H1 (cell line): ENCODE data around the gene ZNF350. TPM values are rescaled to one million over a fixed set of nuclear protein-coding genes. Genes with fewer than 3 reads are reported as not detected.

Source experiments
- CTCF ChIA-PET: fragments of 300-600 bp; sonication (Branson Sonifier 250); formaldehyde crosslinking; loops from one replicate; lab custom pipeline; 2021; ENCODE audit not compliant: partially characterized antibody; lab: Charles Lee
- POLR2A ChIA-PET: fragments of 300-600 bp; sonication (Branson Sonifier 250); formaldehyde crosslinking; loops from one replicate; lab custom pipeline; 2021; ENCODE audit warnings: inconsistent platforms; ENCODE audit not compliant: partially characterized antibody; lab: Charles Lee
- DNase-seq, 2 experiments: peaks; one replicate each; pipeline versions ENCODE4 v3.0.0 to v3.0.0-alpha.2; 2010 to 2022; ENCODE audit warnings: low spot score in 2 of 2, low read depth in 1 of 2, mixed read lengths in 1 of 2
- FAIRE-seq: peaks from 2 replicates; lab custom pipeline; 2011; peaks lifted over from hg19 to GRCh38; lab: Jason Lieb, UNC
- H2AFZ ChIP-seq: 2 replicates; pipeline ENCODE4 v1.8.1; 2012; ENCODE audit warnings: low read length, inconsistent platforms
- H2AK5ac ChIP-seq: 2 replicates; pipeline ENCODE4 v1.6.1; 2013; ENCODE audit warnings: low read depth, low read length
- H2BK120ac ChIP-seq: replicated peaks from 2 replicates; pipeline ENCODE3; 2013; ENCODE audit warnings: low read depth, low read length, inconsistent platforms
- H2BK12ac ChIP-seq: 2 replicates; pipeline ENCODE4 v1.6.1; 2013; ENCODE audit warnings: low read depth, low read length
- H2BK15ac ChIP-seq: 2 replicates; pipeline ENCODE4 v1.6.1; 2013; ENCODE audit warnings: low read length
- H2BK20ac ChIP-seq: 2 replicates; pipeline ENCODE4 v1.6.1; 2013; ENCODE audit warnings: low read length
- H2BK5ac ChIP-seq: 2 replicates; pipeline ENCODE4 v1.6.1; 2013; ENCODE audit warnings: low read depth, low read length
- H3K14ac ChIP-seq: 2 replicates; pipeline ENCODE4 v1.6.1; 2013; ENCODE audit warnings: inconsistent platforms; ENCODE audit not compliant: insufficient read length
- H3K18ac ChIP-seq: 2 replicates; pipeline ENCODE4 v1.6.1; 2013; ENCODE audit warnings: low read length; ENCODE audit errors: extremely low read depth
- H3K23ac ChIP-seq: 2 replicates; pipeline ENCODE4 v1.6.1; 2013; ENCODE audit warnings: inconsistent platforms; ENCODE audit not compliant: insufficient read length
- H3K23me2 ChIP-seq: 2 replicates; pipeline ENCODE4 v1.6.1; 2013; ENCODE audit warnings: low read depth, low read length
- H3K27ac ChIP-seq: 2 replicates; pipeline ENCODE4 v1.6.1; 2011; ENCODE audit warnings: low read depth, low read length, inconsistent platforms
- H3K27me3 ChIP-seq, 4 experiments: replicated peaks in 1 of 4; 1 replicate in 1 of 4; 2 replicates in 3 of 4; pipeline versions ENCODE4 v1.6.1 to v1.8.1; 2011 to 2013; ENCODE audit warnings: low read length in 3 of 4, mild to moderate bottlenecking in 3 of 4, inconsistent platforms in 2 of 4, mixed read lengths in 2 of 4, moderate library complexity in 1 of 4; ENCODE audit not compliant: control insufficient read depth in 3 of 4, insufficient read depth in 3 of 4; ENCODE audit errors: extremely low read depth in 1 of 4
- H3K36me3 ChIP-seq, 4 experiments: 2 replicates each; pipeline versions ENCODE4 v1.6.1 to v1.8.1; 2011 to 2013; ENCODE audit warnings: mild to moderate bottlenecking in 4 of 4, low read length in 3 of 4, moderate library complexity in 2 of 4, control low read depth in 1 of 4, inconsistent platforms in 1 of 4; ENCODE audit not compliant: insufficient read depth in 4 of 4, control insufficient read depth in 2 of 4
- H3K4ac ChIP-seq: replicated peaks from 2 replicates; pipeline ENCODE3; 2013; ENCODE audit warnings: low read length, low read depth, mixed read lengths, inconsistent platforms; ENCODE audit not compliant: insufficient read length
- H3K4me1 ChIP-seq, 4 experiments: replicated peaks in 1 of 4; 1 replicate in 1 of 4; 2 replicates in 3 of 4; pipeline versions ENCODE4 v1.6.1 to v1.8.1; 2011 to 2013; ENCODE audit warnings: low read length in 3 of 4, inconsistent platforms in 2 of 4, mixed read lengths in 1 of 4; ENCODE audit not compliant: insufficient read depth in 4 of 4, control insufficient read depth in 3 of 4
- H3K4me2 ChIP-seq, 2 experiments: 2 replicates each; pipeline versions ENCODE4 v1.6.1 to v1.8.1; 2011 to 2013; ENCODE audit warnings: low read depth in 2 of 2, low read length in 2 of 2, control low read depth in 1 of 2, inconsistent platforms in 1 of 2, mild to moderate bottlenecking in 1 of 2; ENCODE audit not compliant: insufficient read depth in 1 of 2
- H3K4me3 ChIP-seq, 4 experiments: fragments of 200-600, 300-600 bp in 1 of 4; sonication (generic), shearing (Covaris generic), sonication (Bioruptor Twin) in 1 of 4; 2 replicates each; pipeline versions ENCODE4 v1.5.1 to v1.8.1; 2011 to 2016; ENCODE audit warnings: low read length in 4 of 4, low read depth in 3 of 4, control low read depth in 2 of 4, inconsistent platforms in 2 of 4, mild to moderate bottlenecking in 2 of 4, mixed read lengths in 1 of 4, moderate library complexity in 1 of 4; ENCODE audit not compliant: insufficient read depth in 2 of 4; ENCODE audit errors: extremely low read depth in 1 of 4
- H3K56ac ChIP-seq: replicated peaks from 2 replicates; pipeline ENCODE3; 2013; ENCODE audit warnings: low read depth, mild to moderate bottlenecking, mixed read lengths, low read length, inconsistent platforms; ENCODE audit not compliant: insufficient read length
- H3K79me1 ChIP-seq: 2 replicates; pipeline ENCODE4 v1.6.1; 2013; ENCODE audit warnings: low read depth, low read length, control low read depth
- H3K79me2 ChIP-seq, 2 experiments: 2 replicates each; pipeline versions ENCODE4 v1.6.1 to v1.8.1; 2012 to 2013; ENCODE audit warnings: low read length in 2 of 2, mild to moderate bottlenecking in 2 of 2, inconsistent platforms in 1 of 2; ENCODE audit not compliant: insufficient read depth in 2 of 2, control insufficient read depth in 1 of 2
- H3K9ac ChIP-seq, 4 experiments: replicated peaks in 1 of 4; 1 replicate in 1 of 4; 2 replicates in 3 of 4; pipeline versions ENCODE4 v1.6.1 to v1.8.1; 2011 to 2013; ENCODE audit warnings: low read depth in 3 of 4, low read length in 3 of 4, control low read depth in 2 of 4, mild to moderate bottlenecking in 2 of 4, moderate library complexity in 2 of 4, inconsistent platforms in 1 of 4; ENCODE audit errors: extremely low read depth in 1 of 4
- H3K9me3 ChIP-seq, 2 experiments: 2 replicates each; pipeline versions ENCODE4 v1.6.1 to v1.8.1; 2012 to 2013; ENCODE audit warnings: mild to moderate bottlenecking in 2 of 2, moderate library complexity in 2 of 2, control low read depth in 1 of 2, inconsistent platforms in 1 of 2, low read depth in 1 of 2, low read length in 1 of 2, mixed read lengths in 1 of 2; ENCODE audit not compliant: insufficient read depth in 2 of 2
- H4K20me1 ChIP-seq, 2 experiments: replicated peaks in 1 of 2; 2 replicates each; pipeline versions ENCODE3 to v1.8.1; 2011 to 2013; ENCODE audit warnings: inconsistent platforms in 2 of 2, low read length in 2 of 2, mild to moderate bottlenecking in 1 of 2; ENCODE audit not compliant: insufficient read depth in 2 of 2, control insufficient read depth in 1 of 2
- H4K5ac ChIP-seq: 2 replicates; pipeline ENCODE4 v1.6.1; 2013; ENCODE audit warnings: low read length, low read depth, mixed read lengths, inconsistent platforms; ENCODE audit not compliant: insufficient read length
- H4K8ac ChIP-seq: 2 replicates; pipeline ENCODE4 v1.8.0; 2013; ENCODE audit warnings: mild to moderate bottlenecking, moderate library complexity, low read length, inconsistent platforms; ENCODE audit not compliant: insufficient read depth; ENCODE audit errors: extremely low read depth
- H4K91ac ChIP-seq: replicated peaks from 2 replicates; pipeline ENCODE3; 2013; ENCODE audit warnings: low read length, mixed read lengths, inconsistent platforms; ENCODE audit not compliant: insufficient read length
- BACH1 ChIP-seq: IDR thresholded peaks from 2 replicates; pipeline ENCODE4 v1.6.1; 2012; ENCODE audit warnings: low read length, improper control_type of control experiment
- CREB1 ChIP-seq: IDR thresholded peaks from 2 replicates; pipeline ENCODE4 v1.6.1; 2012; ENCODE audit warnings: inconsistent platforms
- EP300 ChIP-seq, 2 experiments: IDR thresholded peaks; 1 replicate in 1 of 2; 2 replicates in 1 of 2; pipeline ENCODE4 v1.6.1; 2011 to 2012; ENCODE audit warnings: low read depth in 2 of 2, low read length in 2 of 2, mild to moderate bottlenecking in 2 of 2, borderline replicate concordance in 1 of 2, inconsistent platforms in 1 of 2, moderate library complexity in 1 of 2
- JUND ChIP-seq: IDR thresholded peaks from 2 replicates; pipeline ENCODE4 v1.6.1; 2011; ENCODE audit warnings: mild to moderate bottlenecking, improper control_type of control experiment, low read length
- KDM4A ChIP-seq: IDR thresholded peaks from one replicate; pipeline ENCODE4 v1.7.1; 2012; ENCODE audit warnings: low read depth, mild to moderate bottlenecking, moderate library complexity, low read length, inconsistent platforms; ENCODE audit not compliant: severe bottlenecking
- RAD21 ChIP-seq, 2 experiments: IDR thresholded peaks in 1 of 2; conservative IDR thresholded peaks in 1 of 2; 2 replicates each; pipeline ENCODE4 v1.6.1; 2011; ENCODE audit warnings: low read depth in 2 of 2, low read length in 2 of 2, improper control_type of control experiment in 1 of 2, inconsistent platforms in 1 of 2, mild to moderate bottlenecking in 1 of 2, moderate library complexity in 1 of 2
- RBBP5 ChIP-seq: IDR thresholded peaks from 2 replicates; pipeline ENCODE4 v1.7.1; 2012; ENCODE audit warnings: low read depth, mild to moderate bottlenecking, inconsistent platforms, low read length, moderate library complexity, borderline replicate concordance
- SIRT6 ChIP-seq: IDR thresholded peaks from one replicate; pipeline ENCODE4 v1.7.1; 2012; ENCODE audit warnings: low read length, inconsistent platforms
- SP4 ChIP-seq: IDR thresholded peaks from 2 replicates; pipeline ENCODE4 v1.6.1; 2012; ENCODE audit warnings: low read length, inconsistent platforms
- SUZ12 ChIP-seq: fragments of 200-600 bp; sonication (generic); IDR thresholded peaks from 2 replicates; pipeline ENCODE4 v1.6.1; 2012; ENCODE audit warnings: mild to moderate bottlenecking, inconsistent platforms, low read length, moderate library complexity, mixed read lengths
- TBP ChIP-seq: IDR thresholded peaks from 2 replicates; pipeline ENCODE4 v1.6.1; 2011; ENCODE audit warnings: low read depth, low read length, improper control_type of control experiment
- YY1 ChIP-seq: IDR thresholded peaks from 2 replicates; pipeline ENCODE4 v1.6.1; 2011; ENCODE audit warnings: low read depth, mild to moderate bottlenecking, low read length
- WGBS, 2 experiments: shearing (Covaris generic) in 1 of 2; methylation state at CpG; one replicate each; pipeline versions ENCODE4 v1.1.6 to v1.1.7; 2013 to 2015; ENCODE audit warnings: low lambda C conversion rate in 2 of 2, mixed read lengths in 2 of 2, inconsistent platforms in 1 of 2, low coverage in 1 of 2, missing lambda C conversion rate in 1 of 2; ENCODE audit not compliant: insufficient replicate concordance in 2 of 2, insufficient coverage in 1 of 2, insufficient read length in 1 of 2; ENCODE audit errors: extremely low coverage in 1 of 2, missing lambda C conversion rate in 1 of 2; 5-methylcytosine and 5-hydroxymethylcytosine counted together
- polyA plus RNA-seq, 7 experiments: library from polyadenylated mRNA; depleted of rRNA in 3 of 7; stranded (reverse) in 5 of 7; unstranded in 2 of 7; fragments of >200 nt in 5 of 7; fragments of 200-250 nt in 2 of 7; gene quantifications; 1 replicate in 5 of 7; 2 replicates in 1 of 7; 4 replicates in 1 of 7; pipeline versions ENCODE4 v1.2.1 to v1.2.3, GENCODE V29; 2011 to 2013; ENCODE audit warnings: missing spikeins in 2 of 7, mixed read lengths in 2 of 7
- total RNA-seq: library from RNA; stranded (reverse); fragmentation: NEBNext Ultra II Directional; extraction: Animal tissue kit (Norgen Biotek cat#: 25700); gene quantifications from 2 replicates; pipeline ENCODE4 v1.2.1, GENCODE V29; 2021
- TF ChIP-seq, protein P1 (sequence below): IDR thresholded peaks from 2 replicates; pipeline ENCODE4 v1.6.1; 2012; ENCODE audit warnings: low read length, inconsistent platforms

Gene ZNF350
- total and polyA plus RNA-seq, 2 of the 8 experiments (the other 6 are each of a cell fraction or from before 2014, with no cell fraction given): 1.7 to 5.3 TPM

GRCh38 chr19:51938936-51939335, 47.7 kb downstream of the ZNF350 start:
- Histone ChIP-seq H2AFZ (no peak overlapping the region), H3K27me3 (peaks cover 0 to 2% (median 0%) of the 10 kb centered on the region in 4 experiments; a peak in 1 of 7 replicates), H3K9me3 (peaks cover 50 to 55% of the 10 kb centered on the region in 2 experiments), H2BK12ac (no peak overlapping the region), H3K23ac (no peak overlapping the region), H2BK5ac (no peak overlapping the region), H2BK20ac (no peak overlapping the region), H3K23me2 (no peaks in the 10 kb centered on the region), H2BK120ac (no peak overlapping the region), H3K4ac (no peak overlapping the region), H4K91ac (no peak overlapping the region), H3K36me3 (peaks cover 33 to 95% (median 79%) of the 10 kb centered on the region in 4 experiments), H4K20me1 (no peaks in the 10 kb centered on the region), H4K5ac (no peak overlapping the region), H3K18ac (no peak overlapping the region), H2AK5ac (no peak overlapping the region), H3K79me1 (no peaks in the 10 kb centered on the region; the same call in 1 of the 2 replicates), H3K27ac (no peak overlapping the region), H3K4me1 (no peaks in the 10 kb centered on the region), H3K14ac (no peak overlapping the region), H3K4me2 (no peak overlapping the region), H3K56ac (no peak overlapping the region), H3K79me2 (peaks cover 3 to 16% of the 10 kb centered on the region in 2 experiments; a peak in 3 of 4 replicates), H2BK15ac (no peak overlapping the region), H4K8ac (no peak overlapping the region), H3K9ac (no peak overlapping the region), H3K4me3 (no peak overlapping the region)
- ChIA-PET POLR2A (no interaction called here), CTCF (no interaction called here)
- no peak for DNase-seq
- 95% methylated on average over 2 of the region's 2 CpGs; no CpG with 5 or more reads in 1 of the 2 experiments for WGBS, 2 experiments
- FAIRE-seq: no peak
- TF ChIP-seq EP300 (IDR thresholded peaks at IDR 0.05; ENCODE audit: borderline replicate concordance in 1 of 2, low read depth in 2 of 2, low read length in 2 of 2) (no peak), YY1 (no peak), RAD21 (IDR thresholded peaks at IDR 0.05 in 1 of 2, conservative IDR thresholded peaks at IDR 0.05 in 1 of 2; ENCODE audit: low read depth in 2 of 2, low read length in 2 of 2) (no peak), JUND (no peak), TBP (no peak), SUZ12 (no peak), RBBP5 (no peak), SIRT6 (no peak), BACH1 (no peak), CREB1 (no peak), KDM4A (no peak), SP4 (no peak)
- TF ChIP-seq, protein P1, sequence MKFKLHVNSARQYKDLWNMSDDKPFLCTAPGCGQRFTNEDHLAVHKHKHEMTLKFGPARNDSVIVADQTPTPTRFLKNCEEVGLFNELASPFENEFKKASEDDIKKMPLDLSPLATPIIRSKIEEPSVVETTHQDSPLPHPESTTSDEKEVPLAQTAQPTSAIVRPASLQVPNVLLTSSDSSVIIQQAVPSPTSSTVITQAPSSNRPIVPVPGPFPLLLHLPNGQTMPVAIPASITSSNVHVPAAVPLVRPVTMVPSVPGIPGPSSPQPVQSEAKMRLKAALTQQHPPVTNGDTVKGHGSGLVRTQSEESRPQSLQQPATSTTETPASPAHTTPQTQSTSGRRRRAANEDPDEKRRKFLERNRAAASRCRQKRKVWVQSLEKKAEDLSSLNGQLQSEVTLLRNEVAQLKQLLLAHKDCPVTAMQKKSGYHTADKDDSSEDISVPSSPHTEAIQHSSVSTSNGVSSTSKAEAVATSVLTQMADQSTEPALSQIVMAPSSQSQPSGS: no peak
